Measurements from ENCODE around the gene CACNB4.

DNA sequence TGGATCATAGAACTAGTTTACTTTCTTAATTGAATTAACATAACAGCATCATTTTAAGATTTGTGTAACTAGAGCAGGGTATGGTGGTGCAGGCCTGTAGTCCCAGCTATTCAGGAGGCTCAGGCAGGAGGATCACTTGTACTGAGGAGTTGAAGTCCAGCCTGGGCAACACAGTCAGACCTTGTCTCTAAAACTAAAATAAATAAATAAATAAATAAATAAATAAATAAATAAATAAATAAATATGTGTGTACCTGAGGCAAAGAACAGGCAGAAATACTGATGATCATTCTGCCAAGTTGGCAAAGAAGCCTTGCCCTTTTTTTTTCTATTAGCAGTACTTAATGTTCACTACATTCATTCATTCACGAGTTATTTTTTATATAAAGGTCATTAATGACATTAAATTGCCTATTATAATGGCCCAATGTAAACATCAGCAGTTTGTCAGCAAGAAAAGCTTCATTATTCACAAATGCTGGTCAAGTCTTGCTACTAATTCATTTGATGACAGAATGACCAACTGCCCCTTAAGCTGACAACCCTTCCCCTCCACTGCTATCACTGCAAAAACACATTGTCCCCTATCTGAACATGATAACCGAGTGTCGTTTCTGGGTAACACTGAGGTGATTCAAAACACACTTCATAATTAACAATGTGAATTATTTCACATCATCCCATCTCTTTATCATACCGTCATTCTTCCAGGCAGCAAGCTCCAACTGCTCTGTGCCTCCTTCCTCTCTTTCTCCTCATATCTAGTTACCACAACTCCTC is 309.6 kb downstream of the CACNB4 start:
- TF ChIP-seq CTBP1 (IDR thresholded peaks at IDR 0.05; ENCODE audit: borderline replicate concordance) (no peak), FOXK2 (IDR thresholded peaks at IDR 0.05) (no peak), SP1 (IDR thresholded peaks at IDR 0.05) (no peak), L3MBTL2 (conservative IDR thresholded peaks at IDR 0.05) (no peak), BHLHE40 (IDR thresholded peaks at IDR 0.05; ENCODE audit: borderline replicate concordance) (no peak), ELF4 (IDR thresholded peaks at IDR 0.05) (no peak), FOXA1 (IDR thresholded peaks at IDR 0.05) (no peak), FOXM1 (IDR thresholded peaks at IDR 0.05; ENCODE audit: borderline replicate concordance) (no peak), LEF1 (IDR thresholded peaks at IDR 0.05; ENCODE audit: borderline replicate concordance) (no peak), SUZ12 (IDR thresholded peaks at IDR 0.05) (no peak)
- TF ChIP-seq, protein P1, sequence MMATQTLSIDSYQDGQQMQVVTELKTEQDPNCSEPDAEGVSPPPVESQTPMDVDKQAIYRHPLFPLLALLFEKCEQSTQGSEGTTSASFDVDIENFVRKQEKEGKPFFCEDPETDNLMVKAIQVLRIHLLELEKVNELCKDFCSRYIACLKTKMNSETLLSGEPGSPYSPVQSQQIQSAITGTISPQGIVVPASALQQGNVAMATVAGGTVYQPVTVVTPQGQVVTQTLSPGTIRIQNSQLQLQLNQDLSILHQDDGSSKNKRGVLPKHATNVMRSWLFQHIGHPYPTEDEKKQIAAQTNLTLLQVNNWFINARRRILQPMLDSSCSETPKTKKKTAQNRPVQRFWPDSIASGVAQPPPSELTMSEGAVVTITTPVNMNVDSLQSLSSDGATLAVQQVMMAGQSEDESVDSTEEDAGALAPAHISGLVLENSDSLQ (IDR thresholded peaks at IDR 0.05), result no peak

Data from HEK293T (cell line).